Loucy (cell line): ENCODE results near the gene POLH.

ENCODE experiments used
- H2AFZ ChIP-seq: fragments of 200-600 bp; sonication (generic); 2 replicates; pipeline ENCODE4 v1.6.0; 2016; ENCODE audit warnings: antibody characterized with exemption, mild to moderate bottlenecking, low read length, moderate library complexity
- H3F3A ChIP-seq: fragments of 200-600 bp; 2 replicates; pipeline ENCODE4 v1.6.0; 2016; ENCODE audit warnings: antibody characterized with exemption, low read depth, mild to moderate bottlenecking
- H3K27me3 ChIP-seq: fragments of 200-600 bp; sonication (generic); 2 replicates; pipeline ENCODE4 v1.6.1; 2014; ENCODE audit warnings: low read length, mild to moderate bottlenecking; ENCODE audit not compliant: insufficient read depth, poor library complexity, severe bottlenecking
- H3K36me3 ChIP-seq: fragments of 200-600 bp; sonication (generic); 2 replicates; pipeline ENCODE4 v1.6.1; 2016; ENCODE audit warnings: low read length; ENCODE audit not compliant: insufficient read depth
- H3K4me1 ChIP-seq: fragments of 200-600 bp; sonication (generic); 2 replicates; pipeline ENCODE4 v1.5.1; 2014; ENCODE audit warnings: low read length, mild to moderate bottlenecking; ENCODE audit not compliant: insufficient read depth, poor library complexity, severe bottlenecking
- H3K4me2 ChIP-seq: fragments of 200-600 bp; sonication (generic); 2 replicates; pipeline ENCODE4 v1.6.0; 2014; ENCODE audit warnings: antibody characterized with exemption, low read length, low read depth, mild to moderate bottlenecking; ENCODE audit not compliant: poor library complexity, severe bottlenecking
- H3K4me3 ChIP-seq: fragments of 200-600 bp; sonication (generic); 2 replicates; pipeline ENCODE4 v1.5.1; 2014; ENCODE audit warnings: low read length, mild to moderate bottlenecking, mixed read lengths; ENCODE audit not compliant: poor library complexity, severe bottlenecking
- H3K79me2 ChIP-seq: fragments of 200-600 bp; sonication (generic); 2 replicates; pipeline ENCODE4 v1.6.1; 2014; ENCODE audit warnings: low read length; ENCODE audit not compliant: insufficient read depth
- H3K9ac ChIP-seq: fragments of 200-600 bp; sonication (generic); 2 replicates; pipeline ENCODE4 v1.6.0; 2014; ENCODE audit warnings: mild to moderate bottlenecking, low read depth, low read length, moderate library complexity; ENCODE audit not compliant: poor library complexity, severe bottlenecking
- H3K9me2 ChIP-seq: fragments of 200-600 bp; sonication (generic); replicated peaks from 2 replicates; pipeline ENCODE4 v1.6.1; 2016; ENCODE audit warnings: low read depth, low read length, mixed read lengths
- H3K9me3 ChIP-seq: fragments of 200-600 bp; sonication (generic); 2 replicates; pipeline ENCODE4 v1.6.1; 2014; ENCODE audit warnings: mild to moderate bottlenecking, antibody characterized with exemption, low read length, low read depth; ENCODE audit not compliant: insufficient read depth
- H4K20me1 ChIP-seq: fragments of 200-600 bp; sonication (generic); 2 replicates; pipeline ENCODE4 v1.6.0; 2014; ENCODE audit warnings: antibody characterized with exemption, low read length, mild to moderate bottlenecking; ENCODE audit not compliant: insufficient read depth, poor library complexity, severe bottlenecking
- CTCF ChIP-seq: fragments of 200-600 bp; sonication (generic); conservative IDR thresholded peaks from 2 replicates; pipeline ENCODE4 v1.5.1; 2014; ENCODE audit warnings: mild to moderate bottlenecking, antibody characterized with exemption, low read length
- EZH2phosphoT487 ChIP-seq: fragments of 200-600 bp; IDR thresholded peaks from 2 replicates; pipeline ENCODE4 v1.6.1; 2018; ENCODE audit warnings: antibody characterized with exemption, mild to moderate bottlenecking, moderate library complexity, borderline replicate concordance

The POLH gene

GRCh38 chr6:43614396-43614730 lies 38.4 kb downstream of the POLH start:
- Histone ChIP-seq H3F3A (no peaks in the 10 kb centered on the region), H3K4me3 (no peak overlapping the region), H3K27me3 (no peaks in the 10 kb centered on the region), H3K9me3 (no peaks in the 10 kb centered on the region), H3K4me1 (no peaks in the 10 kb centered on the region), H3K9ac (no peak overlapping the region), H4K20me1 (no peaks in the 10 kb centered on the region), H3K9me2 (no peaks in the 10 kb centered on the region), H3K79me2 (no peaks in the 10 kb centered on the region), H3K36me3 (peaks cover 47% of the 10 kb centered on the region; the same call in 1 of the 2 replicates), H2AFZ (no peak overlapping the region), H3K4me2 (no peak overlapping the region)
- TF ChIP-seq CTCF, result no peak
- no peak for TF ChIP-seq EZH2phosphoT487

GRCh38 chr6:43616725-43617472 lies 40.9 kb downstream of the POLH start:
- Histone ChIP-seq H3F3A (no peaks in the 10 kb centered on the region), H3K27me3 (no peaks in the 10 kb centered on the region), H3K36me3 (peaks cover 41% of the 10 kb centered on the region; the same call in 1 of the 2 replicates)

GRCh38 chr6:43621078-43621835 lies 45.3 kb downstream of the POLH start:
- H3K79me2 ChIP-seq, result peaks cover 11% of the 10 kb centered on the region; the same call in 1 of the 2 replicates
- no peak overlapping the region for H3K4me2 ChIP-seq
- H2AFZ ChIP-seq, result no peak overlapping the region
- H3K27me3 ChIP-seq, result no peaks in the 10 kb centered on the region
- peaks cover 2% of the 10 kb centered on the region for H3K4me1 ChIP-seq
- H3K4me3 ChIP-seq, result no peak overlapping the region
- TF ChIP-seq CTCF, result no peak
- TF ChIP-seq EZH2phosphoT487, result no peak
- H3K36me3 ChIP-seq, result peaks cover 53% of the 10 kb centered on the region; the same call in 1 of the 2 replicates
- no peaks in the 10 kb centered on the region for H3K9me2 ChIP-seq
- H3K9me3 ChIP-seq, result no peaks in the 10 kb centered on the region
- no peaks in the 10 kb centered on the region for H4K20me1 ChIP-seq
- no peaks in the 10 kb centered on the region for H3F3A ChIP-seq
- no peak overlapping the region for H3K9ac ChIP-seq

More at GRCh38 chr6:43616725-43617472, 40.9 kb downstream of the POLH start:
- Histone ChIP-seq H3K9me2 (no peaks in the 10 kb centered on the region), H3K4me2 (no peak overlapping the region), H2AFZ (no peak overlapping the region), H4K20me1 (no peaks in the 10 kb centered on the region), H3K4me1 (no peaks in the 10 kb centered on the region), H3K9me3 (no peaks in the 10 kb centered on the region), H3K9ac (no peak overlapping the region), H3K4me3 (no peak overlapping the region), H3K79me2 (no peaks in the 10 kb centered on the region)
- no peak for TF ChIP-seq CTCF
- no peak for TF ChIP-seq EZH2phosphoT487
